Astrocyte (in vitro differentiated cells and primary cell): ENCODE results near the gene ZNF816.

ENCODE experiments used
- CTCF ChIP-seq: IDR thresholded peaks from 2 replicates; pipeline ENCODE4 v1.5.1; 2011; ENCODE audit warnings: low read depth, mild to moderate bottlenecking, inconsistent platforms, low read length, moderate library complexity; ENCODE audit not compliant: insufficient read depth
- EZH2 ChIP-seq: IDR thresholded peaks from 2 replicates; pipeline ENCODE4 v1.6.1; 2012; ENCODE audit warnings: mild to moderate bottlenecking, low read length, inconsistent platforms; ENCODE audit not compliant: insufficient read depth

GRCh38 chr19:52910648-52911047, 52.0 kb downstream of the ZNF816 start:
- TF ChIP-seq CTCF: no peak
- no peak for TF ChIP-seq EZH2
